ENCODE data around the gene COP1.
"Not testable (repeated sequence)": the region's sequence is repeated elsewhere in the genome, so short reads cannot be mapped to it uniquely, and the experiment has no call there.

The COP1 gene

GRCh38 chr1:176032040-176032645 is 174.9 kb downstream of the COP1 start:
- no peak for DNase-seq

DNA sequence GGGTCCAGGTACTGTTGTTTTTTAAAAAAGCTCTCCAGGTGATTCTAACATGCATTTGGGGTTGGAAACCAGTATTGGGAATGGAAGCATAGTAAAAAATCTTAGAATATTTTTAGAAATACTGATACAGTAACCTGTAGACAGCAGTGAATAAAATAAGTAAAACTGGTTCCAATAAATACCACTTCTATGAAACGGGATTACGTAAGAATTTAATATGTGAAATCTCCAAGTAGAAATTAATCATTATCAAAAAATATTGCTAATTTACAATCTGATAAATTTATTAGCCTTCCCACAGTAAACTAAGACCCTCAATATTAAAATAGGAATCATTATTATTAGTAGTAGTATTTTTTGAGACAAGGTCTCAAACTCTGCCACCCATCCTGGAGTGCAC is 177.5 kb downstream of the COP1 start:
- DNase-seq, result no peak

DNA sequence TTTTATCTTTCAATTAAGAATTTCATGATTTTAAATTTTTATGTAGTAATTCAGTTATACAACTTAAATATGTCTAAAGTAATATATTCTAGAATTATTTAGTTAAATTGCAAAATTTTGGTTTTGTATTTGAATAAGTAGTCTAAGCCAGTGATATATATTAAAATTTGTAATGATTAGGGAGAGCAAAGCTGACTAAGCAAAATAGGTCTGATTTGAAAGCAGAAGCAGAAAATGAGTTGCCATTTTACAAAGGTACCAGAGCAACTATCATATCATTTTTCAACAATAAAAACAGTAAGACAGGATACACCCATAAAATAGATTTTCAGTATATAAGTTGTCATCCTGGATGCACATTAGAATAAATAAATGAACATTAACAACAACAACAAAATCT is 177.9 kb downstream of the COP1 start:
- no peak for DNase-seq

DNA sequence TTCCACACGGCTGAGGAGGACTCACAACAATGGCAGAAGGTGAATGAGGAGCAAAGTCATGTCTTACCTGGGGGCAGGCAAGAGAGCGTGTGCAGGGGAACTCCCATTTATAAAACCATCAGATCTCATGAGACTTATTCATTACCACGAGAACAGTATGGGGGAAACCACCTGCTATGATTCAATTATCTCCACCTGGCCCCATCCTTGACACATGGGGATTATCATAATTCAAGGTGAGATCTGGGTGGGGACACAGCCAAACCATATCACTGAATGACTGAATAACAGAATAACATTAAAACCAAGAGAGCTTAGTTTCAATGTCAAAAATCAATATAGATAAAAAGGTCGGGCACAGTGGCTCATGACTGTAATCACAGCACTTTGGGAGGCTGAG is 179.2 kb downstream of the COP1 start:
- not testable (repeated sequence) for DNase-seq

- DNase-seq, result no peak
Measured at GRCh38 chr1:176022574-176022973, 184.5 kb downstream of the COP1 start.

GRCh38 chr1:176017722-176018121 is 189.4 kb downstream of the COP1 start:
- DNase-seq, result no peak

GRCh38 chr1:176009951-176010350 is 197.1 kb downstream of the COP1 start:
- no peak for DNase-seq

- not testable (repeated sequence) for DNase-seq
Measured at GRCh38 chr1:176007756-176008389, 199.2 kb downstream of the COP1 start.

DNA sequence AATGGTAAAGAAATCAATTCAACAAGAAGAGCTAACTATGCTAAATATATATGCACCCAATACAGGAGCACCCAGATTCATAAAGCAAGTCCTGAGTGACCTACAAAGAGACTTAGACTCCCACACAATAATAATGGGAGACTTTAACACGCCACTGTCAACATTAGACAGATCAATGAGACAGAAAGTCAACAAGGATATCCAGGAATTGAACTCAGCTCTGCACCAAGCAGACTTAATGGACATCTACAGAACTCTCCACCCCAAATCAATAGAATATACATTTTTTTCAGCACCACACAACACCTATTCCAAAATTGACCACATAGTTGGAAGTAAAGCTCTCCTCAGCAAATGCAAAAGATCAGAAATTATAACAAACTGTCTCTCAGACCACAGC is 212.4 kb downstream of the COP1 start:
- DNase-seq, result not testable (repeated sequence)

DNA sequence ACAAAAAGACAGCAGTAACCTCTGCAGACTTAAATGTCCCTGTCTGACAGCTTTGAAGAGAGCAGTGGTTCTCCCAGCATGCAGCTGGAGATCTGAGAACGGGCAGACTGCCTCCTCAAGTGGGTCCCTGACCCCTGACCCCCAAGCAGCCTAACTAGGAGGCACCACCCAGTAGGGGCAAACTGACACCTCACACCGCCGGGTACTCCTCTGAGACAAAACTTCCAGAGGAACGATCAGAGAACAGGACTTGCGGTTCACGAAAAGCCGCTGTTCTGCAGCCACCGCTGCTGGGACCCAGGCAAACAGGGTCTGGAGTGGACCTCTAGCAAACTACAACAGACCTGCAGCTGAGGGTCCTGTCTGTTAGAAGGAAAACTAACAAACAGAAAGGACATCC is 214.3 kb downstream of the COP1 start:
- not testable (repeated sequence) for DNase-seq

- not testable (repeated sequence) for DNase-seq
Measured at GRCh38 chr1:175992202-175992601, 214.9 kb downstream of the COP1 start.

DNA sequence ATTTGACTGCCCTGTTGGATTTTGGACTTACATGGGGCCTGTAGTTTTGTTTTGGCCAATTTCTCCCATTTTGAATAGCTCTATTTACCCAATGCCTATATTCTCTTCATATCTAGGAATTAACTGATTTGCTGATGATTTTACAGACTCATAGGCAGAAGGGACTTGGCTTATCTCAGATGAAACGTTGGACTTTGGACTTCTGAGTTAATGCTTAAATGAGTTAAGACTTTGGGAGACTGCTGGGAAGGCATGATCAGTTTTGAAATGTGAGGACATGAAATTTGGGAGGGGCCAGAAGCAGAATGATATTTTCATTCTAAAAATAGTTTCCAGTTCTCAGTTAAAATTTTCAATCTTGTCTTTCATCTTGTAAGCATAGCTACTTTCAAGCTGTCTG is 222.3 kb downstream of the COP1 start:
- no peak for DNase-seq

DNA sequence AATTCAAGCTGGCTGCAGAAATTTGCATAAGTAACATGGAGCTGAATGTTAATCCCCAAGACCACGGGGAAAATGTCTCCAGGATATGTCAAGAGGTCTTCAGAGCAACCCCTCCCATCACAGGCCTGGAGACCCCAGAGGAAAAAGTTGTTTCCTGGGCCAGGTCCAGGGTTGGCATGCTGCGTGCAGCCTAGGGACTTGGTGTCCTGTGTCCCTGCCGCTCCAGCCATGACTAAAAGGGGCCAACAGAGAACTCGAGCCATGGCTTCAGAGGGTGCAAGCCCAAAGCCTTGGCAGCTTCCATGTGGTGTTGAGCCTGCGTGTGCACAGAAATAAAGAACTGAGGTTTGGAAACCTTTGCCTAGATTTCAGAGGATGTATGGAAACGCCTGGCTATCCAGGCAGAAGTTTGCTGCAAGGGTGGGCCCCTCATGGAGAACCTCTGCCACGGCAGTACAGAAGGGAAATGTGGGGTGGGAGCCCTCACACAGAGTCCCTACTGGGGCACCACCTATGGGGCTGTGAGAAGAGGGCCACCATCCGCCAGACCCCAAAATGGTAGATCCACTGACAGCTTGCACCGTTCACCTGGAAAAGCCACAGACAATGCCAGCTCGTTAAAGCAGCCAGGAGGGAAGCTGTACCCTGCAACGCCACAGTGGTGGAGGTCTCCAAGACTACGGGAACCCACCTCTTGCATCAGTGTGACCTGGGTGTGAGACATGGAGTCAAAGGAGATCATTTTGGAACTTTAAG is 222.9 kb downstream of the COP1 start:
- DNase-seq, result no peak

- DNase-seq, result not testable (repeated sequence)
Measured at GRCh38 chr1:175983363-175983762, 223.7 kb downstream of the COP1 start.

DNA sequence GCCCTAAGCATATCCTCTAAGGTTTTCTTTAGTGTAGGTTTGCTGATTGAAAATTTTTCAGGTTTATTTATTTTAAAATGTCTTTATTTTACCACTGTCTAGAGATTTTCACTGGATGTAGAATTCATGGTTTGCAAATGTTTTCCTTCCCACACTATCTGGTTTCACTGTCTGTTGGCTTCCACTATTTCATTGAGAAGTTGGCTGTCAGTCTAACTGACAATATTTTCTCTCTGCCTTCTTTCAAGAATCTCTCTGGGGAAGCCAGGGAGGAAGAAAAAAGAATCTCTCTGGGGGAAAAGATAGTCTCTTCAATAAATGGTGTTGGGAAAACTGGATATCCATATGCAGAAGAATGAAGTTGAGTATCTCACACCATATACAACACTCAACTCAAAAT is 226.0 kb downstream of the COP1 start:
- DNase-seq, result no peak

- DNase-seq, result no peak
Measured at GRCh38 chr1:175978926-175979325, 228.2 kb downstream of the COP1 start.

DNA sequence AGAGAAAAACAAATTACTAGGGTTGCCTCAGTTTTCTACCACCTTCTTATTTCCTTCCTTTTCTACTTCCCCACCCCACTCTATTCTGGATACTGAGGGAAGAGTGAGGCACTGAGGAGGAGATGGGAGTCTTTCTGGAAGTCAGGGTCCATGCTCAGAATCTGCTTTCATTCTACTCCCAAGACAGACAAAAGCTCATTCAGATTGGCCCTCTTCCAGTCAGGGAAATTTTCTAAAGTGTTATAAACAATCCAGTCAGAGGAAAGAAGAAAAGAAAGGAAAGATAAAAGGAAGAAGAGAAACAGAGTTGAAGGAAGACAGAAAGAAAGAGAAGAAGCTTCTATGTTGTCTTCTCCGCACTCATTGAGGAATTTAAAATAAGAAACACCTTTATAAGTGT is 228.6 kb downstream of the COP1 start:
- DNase-seq, result no peak

GRCh38 chr1:175976865-175977642 is 230.0 kb downstream of the COP1 start:
- no peak for DNase-seq

DNA sequence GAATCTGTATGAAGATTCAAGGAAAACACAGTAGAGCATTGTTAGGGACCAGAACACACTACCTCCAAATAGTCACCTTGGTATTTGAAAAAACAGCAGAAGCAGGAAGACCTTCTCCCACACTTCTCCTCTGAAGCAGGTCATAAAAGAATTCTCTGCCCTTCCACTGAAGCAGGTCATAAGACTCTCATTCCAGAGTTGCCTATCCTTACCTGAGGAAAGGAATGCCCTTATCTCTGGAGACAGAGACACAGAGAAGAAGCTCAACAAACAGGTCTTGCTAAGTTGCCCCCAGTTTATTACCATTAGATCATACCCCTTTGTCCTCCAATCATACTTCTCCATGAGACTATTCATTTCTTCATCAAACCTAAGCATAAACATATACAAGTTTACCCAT is 237.9 kb downstream of the COP1 start:
- DNase-seq, result no peak

DNA sequence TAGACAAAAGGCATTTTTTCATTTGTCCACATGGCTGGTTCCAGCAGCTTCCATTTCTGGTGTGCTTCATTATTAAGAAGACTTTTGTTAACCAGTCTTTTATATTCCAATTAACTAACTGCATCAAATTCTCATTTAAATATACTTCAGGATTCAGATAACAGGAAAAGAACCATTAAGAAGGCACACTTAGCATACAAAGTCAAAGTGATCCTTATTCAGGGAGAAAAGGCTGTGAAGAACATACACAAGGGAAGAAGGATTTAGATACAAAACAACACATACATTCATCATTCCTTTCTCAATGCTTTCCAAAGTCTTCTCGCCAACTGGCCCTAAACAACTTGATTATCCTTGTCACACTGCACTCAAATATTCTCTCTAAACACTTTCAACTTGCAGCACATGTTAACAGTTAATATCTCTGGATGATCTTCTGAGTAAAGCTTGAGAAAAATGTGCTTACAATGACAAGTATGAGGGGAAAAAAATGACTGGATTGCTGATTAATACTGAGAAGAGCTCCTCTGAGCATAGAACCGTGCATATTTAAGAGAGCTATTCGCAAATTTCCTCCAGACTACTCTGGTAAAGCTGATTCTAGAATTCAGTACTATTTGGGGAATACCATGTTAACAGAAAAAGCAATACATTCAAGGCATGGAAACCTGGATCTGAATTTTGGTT is 238.5 kb downstream of the COP1 start:
- DNase-seq, result no peak

- DNase-seq, result no peak
Measured at GRCh38 chr1:175963740-175964139, 243.3 kb downstream of the COP1 start.

- no peak for DNase-seq
Measured at GRCh38 chr1:175960169-175960568, 246.9 kb downstream of the COP1 start.

- DNase-seq, result no peak
Measured at GRCh38 chr1:175951627-175952026, 255.5 kb downstream of the COP1 start.
